ENCODE data around the gene BRD1.

BRD1 gene

GRCh38 chr22:49800408-49801238, 27.1 kb downstream of the BRD1 start:
- DNase-seq, result no peak

GRCh38 chr22:49799431-49800075, 28.1 kb downstream of the BRD1 start:
- DNase-seq, result no peak

- DNase-seq, result no peak
These were observed 29.1 kb downstream of the BRD1 start for GRCh38 chr22:49798486-49799151.

DNA sequence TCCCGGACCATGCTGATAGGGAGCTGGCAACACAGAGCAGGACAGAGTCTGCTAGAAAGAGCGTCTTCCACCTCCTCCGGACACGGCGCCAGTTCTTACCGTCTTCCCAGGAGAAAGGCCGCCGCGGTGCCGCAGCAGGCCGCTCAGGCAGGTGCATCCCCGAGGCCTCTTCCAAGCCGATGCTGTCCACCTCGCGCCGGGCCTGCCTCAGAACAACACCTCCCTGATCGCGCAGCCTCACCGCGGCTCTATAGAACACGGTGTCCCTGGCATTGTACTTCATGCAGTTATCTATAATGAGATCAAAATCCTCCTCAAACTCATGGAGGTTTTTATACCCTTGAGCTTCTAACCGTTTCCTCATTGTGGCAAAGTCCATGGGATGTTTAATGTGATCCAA, 30.0 kb downstream of the BRD1 start:
- no peak for DNase-seq

DNA sequence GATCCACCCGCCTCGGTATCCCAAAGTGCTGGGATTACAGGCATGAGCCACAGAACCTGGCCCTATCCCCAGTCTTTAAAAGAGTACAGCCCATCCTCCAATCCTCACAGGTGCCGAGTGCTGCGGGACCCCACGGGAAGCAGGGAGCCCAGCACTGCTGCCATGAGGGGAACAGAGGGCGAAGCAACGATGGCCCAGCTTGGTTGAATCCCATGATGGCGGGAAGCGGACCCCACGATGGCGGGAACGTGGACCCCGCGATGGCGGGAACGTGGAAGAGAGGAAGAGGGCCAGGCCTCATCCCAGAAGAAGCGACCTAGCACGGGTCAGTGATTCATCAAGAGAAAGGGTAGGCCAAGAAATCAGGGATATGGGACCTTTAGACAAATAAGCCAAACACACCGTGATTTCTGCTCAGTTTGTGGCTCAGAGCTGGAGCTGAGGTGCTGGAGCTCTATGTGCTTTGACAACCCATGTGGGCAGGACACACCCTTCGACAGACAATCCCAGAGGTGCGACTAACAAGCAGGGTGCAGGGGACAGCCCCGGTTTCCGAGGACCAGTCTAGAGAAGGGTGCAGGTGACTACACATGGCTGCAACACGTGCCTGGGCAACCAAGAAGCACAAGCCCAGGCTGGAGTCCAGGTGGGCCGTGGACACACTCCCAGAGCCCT, 30.9 kb downstream of the BRD1 start:
- no peak for DNase-seq

- DNase-seq, result no peak
These were observed 32.2 kb downstream of the BRD1 start for GRCh38 chr22:49795521-49795920.

DNA sequence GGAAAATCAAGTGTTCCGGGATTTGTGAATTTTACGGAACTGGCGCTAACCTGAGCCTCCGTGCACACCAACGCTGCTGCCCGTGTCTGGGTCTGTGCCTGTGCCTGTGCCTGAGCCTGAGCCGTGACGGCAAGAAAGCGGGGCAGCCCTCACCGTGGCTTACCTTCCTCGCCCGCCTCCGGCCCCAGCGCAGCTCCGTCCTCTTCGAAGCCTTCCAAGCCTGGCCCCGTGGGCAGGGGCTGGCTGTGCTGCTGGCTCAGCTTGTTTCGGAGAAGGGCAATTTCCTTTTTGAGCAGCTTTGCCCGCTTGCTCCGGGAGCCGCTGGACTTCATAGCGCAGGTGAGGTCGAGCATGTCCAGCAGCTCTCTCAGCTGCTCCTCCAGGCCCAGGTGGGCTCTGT, 33.8 kb downstream of the BRD1 start:
- DNase-seq, result no peak

- DNase-seq, result no peak
These were observed 34.4 kb downstream of the BRD1 start for GRCh38 chr22:49793296-49793695.

DNA sequence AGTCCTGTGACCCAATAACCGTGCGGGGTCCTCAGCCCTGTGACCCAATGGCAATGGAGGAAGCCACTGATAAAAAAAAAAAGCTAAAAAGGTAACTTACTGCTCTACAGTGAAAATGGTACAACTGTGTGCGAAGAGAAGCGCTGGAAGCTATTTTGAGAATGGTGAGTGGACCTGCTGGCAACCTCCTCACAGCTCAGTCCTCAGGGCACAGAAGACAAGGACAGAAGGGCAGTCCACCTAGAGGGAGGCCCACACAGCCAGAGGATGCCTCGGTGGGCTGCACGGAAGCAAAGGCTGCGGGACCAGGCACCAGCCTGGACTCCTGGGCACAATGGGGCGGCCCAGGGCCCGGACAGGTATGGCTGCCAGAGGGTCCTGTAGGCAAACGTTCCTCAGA, 35.6 kb downstream of the BRD1 start:
- no peak for DNase-seq

DNA sequence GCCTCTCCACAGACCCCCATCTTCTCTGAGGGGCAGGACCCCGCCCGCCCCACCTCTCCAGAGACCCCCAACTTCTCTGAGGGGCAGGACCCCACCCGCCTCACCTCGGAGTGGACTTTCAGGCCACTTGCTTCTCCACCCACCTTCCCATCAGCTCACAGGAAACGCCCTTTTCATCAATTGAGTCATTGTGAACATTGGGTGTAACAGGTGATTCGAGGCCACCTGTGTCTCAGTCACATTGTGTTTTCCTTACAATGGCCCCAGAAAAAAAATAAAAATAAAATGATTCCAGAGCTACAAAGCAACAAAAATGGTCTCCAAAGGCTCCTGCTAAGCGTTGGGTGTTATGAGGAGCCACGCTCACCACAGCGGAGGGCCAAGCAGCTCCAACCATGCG, 36.0 kb downstream of the BRD1 start:
- DNase-seq, result no peak

- no peak for DNase-seq
These were observed 36.8 kb downstream of the BRD1 start for GRCh38 chr22:49790912-49791311.

DNA sequence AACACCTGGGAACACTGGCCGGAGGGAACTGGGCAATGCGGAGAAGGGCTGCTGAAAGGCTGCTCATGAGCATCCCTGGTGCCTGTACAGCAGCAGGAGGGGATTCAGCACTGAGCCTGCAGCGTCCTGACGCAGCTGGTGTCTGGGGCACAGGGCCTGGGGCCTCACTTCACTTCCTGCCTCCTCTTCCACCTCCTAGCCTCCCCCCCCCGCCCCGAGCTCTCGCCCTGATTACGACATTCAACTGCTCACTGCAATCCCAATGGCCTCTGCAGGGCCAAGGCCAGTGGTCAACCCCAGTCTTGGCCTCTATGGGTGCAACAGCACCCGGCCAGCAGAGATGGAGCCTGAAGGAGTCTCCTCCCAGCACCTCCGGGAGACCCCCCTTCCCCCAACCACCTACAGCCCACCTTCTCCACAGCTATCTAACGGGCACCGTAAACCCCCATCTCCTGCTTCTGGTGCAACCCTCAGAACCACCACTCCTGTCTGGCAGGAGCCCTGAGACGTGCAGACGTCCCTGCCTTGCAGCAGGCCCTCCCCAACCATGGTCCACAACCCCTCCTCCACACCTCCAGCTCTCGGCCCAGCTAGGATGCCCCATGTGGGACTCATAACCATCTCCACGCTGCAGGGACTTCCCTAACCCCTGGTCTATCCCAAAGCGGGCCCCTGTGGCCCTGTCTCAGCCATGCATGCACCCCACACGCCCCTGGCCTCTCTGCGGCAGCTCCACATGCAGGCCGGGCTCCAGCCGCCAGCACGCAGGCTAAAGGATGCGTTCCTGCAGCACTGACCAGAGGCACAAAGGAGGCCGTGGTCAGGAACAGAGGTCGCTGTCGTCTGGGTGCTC, 38.2 kb downstream of the BRD1 start:
- peak; percentile 14 for DNase-seq

DNA sequence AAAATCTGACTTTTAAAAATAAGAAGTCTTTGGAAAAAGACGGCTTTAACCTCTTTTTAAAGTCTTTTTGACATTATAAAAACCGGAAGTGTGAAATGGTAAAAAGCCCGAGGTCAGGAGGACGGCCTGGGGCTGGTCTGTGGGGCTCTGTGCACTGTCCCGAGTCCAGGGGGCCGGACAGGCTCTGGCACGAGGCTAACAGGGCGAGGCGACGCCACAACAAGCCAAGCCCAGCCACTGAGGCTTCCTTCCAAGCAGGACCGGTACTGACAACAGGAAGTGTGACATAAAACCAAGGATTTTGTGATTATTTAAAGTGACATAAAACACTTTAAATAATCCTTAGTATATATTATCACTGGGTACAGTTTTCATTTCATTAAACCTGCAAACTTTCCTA, 39.2 kb downstream of the BRD1 start:
- DNase-seq, result no peak

DNA sequence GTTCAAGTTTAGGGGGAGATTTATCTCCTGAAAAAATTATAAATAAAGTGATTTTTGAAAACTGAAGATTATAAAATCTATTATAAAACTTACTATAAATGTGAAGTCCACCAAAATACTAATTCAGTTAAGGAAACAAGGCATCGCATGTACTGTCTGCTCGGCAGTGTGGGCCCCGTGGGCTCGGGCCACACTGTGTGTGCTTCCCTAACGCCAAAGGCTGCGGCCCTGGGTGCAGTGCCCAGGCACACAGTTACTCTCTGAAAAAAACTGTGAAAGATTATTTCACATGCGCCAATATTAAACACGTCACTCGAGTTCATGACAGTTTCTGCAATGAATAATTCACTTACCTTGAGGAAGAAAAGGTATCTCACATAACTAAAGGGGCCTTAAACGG, 39.8 kb downstream of the BRD1 start:
- DNase-seq, result no peak

- DNase-seq, result no peak
These were observed 40.5 kb downstream of the BRD1 start for GRCh38 chr22:49786976-49787706.

DNA sequence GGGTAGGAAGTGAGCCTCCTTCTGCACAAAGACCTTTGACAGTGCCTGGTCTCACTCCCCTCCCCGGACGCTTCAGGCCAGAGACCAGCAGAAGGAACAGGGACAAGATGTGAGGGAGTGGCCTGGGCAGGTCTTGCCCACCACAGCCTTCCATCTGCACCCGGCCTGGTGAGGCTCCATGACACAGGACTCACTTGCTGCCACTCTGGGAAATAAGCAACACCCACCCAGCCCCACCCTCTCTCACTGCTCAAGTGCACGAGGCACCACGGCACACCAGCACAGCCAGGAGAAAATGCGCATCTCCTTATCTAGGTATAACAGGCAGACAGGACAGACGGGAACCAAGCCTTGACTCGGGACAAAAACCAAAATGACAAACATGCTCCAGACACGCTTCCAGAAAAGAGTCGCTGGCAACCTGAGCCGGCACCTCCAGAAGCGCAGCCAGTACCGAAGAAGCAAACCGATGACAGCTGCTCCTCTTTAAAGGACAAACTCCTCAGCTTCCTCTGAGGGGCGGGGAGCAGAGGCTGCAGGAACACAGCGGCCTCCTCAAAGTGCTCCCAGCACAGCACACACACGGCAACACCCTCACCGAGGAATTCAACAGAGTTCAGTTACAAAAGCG, 41.7 kb downstream of the BRD1 start:
- DNase-seq, result no peak

- DNase-seq, result peak; percentile 9
These were observed 42.6 kb downstream of the BRD1 start for GRCh38 chr22:49785046-49785521.

DNA sequence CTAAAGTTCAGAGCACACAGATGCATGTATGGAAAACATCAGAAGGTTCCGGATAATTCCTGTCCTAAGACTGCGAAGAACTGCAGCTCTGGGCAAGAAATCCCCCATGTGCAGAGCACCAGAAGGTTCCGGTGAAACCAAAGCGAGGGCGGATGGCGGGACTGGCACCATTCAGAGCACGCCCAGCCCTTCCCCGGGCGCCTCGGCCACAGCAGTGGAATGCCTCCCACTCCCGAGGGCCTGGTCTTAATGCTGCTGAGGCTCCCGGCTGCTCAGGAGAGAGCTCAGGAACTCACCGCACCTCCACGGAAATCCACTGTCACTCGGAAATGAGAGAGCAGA, 43.1 kb downstream of the BRD1 start:
- DNase-seq, result no peak

DNA sequence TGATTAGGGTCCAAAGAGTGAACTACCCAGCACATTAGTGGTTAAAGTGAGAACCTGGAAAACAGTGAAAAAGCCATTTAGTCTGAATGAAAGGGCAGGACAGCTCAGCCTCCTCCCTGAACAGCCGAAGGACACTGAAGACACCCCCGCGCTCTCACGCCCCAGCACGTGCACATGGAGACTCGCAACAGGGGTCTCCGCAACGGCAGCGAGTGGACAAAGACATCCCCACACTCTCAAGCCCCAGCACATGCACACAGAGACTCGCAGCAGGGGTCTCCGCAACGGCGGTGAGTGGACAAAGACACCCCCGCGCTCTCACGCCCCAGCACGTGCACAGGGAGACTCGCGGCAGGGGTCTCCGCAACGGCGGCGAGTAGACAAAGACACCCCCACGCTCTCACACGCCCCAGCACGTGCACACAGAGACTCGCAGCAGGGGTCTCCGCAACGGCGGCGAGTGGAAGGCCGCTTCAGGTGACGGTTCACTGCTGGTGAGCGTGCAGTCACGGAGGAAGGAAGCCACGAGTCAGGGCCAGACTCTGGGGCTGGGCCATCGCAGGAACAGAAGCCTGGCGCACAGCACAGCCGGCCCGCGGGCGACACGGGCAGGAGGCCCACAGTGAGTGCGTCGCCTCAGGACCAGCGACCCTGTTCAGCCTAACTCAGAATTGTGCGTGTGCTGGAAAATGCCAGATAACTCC, 43.6 kb downstream of the BRD1 start:
- no peak for DNase-seq

DNA sequence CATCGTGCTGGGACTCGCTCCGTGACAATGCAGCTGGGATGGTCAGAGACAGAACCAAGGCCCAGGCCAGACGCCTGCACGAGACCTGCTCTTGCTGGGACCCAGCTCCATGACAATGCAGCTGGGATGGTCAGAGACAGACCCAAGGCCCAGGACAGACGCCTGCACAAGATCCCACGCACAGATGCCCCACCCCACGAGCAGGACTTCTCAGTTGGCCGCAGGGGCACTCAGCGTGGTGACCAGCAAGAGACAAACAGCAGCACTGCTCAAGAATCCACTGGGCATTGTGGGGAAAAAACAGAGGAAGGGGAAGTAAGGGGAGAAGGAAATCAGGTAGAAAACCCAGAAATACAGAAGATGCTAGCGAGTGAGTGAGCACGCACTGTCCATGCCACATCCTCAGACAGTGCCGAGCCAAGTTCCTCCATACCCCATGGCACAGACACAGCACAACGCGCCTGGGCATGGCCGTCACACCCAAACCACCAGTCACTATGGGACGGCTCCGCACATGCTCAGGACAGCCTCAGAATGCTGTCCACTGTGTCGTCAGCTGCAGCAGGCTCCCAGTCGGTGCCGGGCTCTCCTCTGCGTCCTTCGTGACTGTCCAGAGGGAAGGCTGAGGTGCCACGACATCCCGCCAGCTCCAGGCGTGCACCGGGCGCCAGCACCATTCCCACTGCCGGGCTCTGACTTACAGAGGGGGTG, 44.5 kb downstream of the BRD1 start:
- DNase-seq, result no peak
